HepG2 (cell line): ENCODE results near the gene GPAT3. TPM values are rescaled to one million over a fixed set of nuclear protein-coding genes. Genes with fewer than 3 reads are reported as not detected.
A peak's percentile ranks its signal among the peaks of the same experiment; 100 is the strongest.

Source experiments
- AGO2 ChIP-seq: fragments of 200-400 bp; formaldehyde crosslinking; optimal IDR thresholded peaks from 2 replicates; pipeline ENCODE3; 2017; ENCODE audit warnings: mild to moderate bottlenecking, low read depth, low read length, moderate library complexity
- CCDC6 ChIP-seq: sonication (generic); formaldehyde crosslinking; IDR thresholded peaks from 2 replicates; pipeline ENCODE4 v1.8.1; 2022; ENCODE audit warnings: mild to moderate bottlenecking, missing genetic modification reagents, moderate library complexity
- CENPBD1 ChIP-seq: sonication (generic); formaldehyde crosslinking; IDR thresholded peaks from 2 replicates; pipeline ENCODE4 v1.8.0; 2022; ENCODE audit warnings: missing genetic modification reagents, low read depth, mild to moderate bottlenecking, borderline replicate concordance
- FOXC1 ChIP-seq: sonication (generic); formaldehyde crosslinking; IDR thresholded peaks from 2 replicates; pipeline ENCODE4 v1.8.0; 2022; ENCODE audit warnings: mild to moderate bottlenecking, missing genetic modification reagents, borderline replicate concordance
- FOXJ3 ChIP-seq: sonication (generic); formaldehyde crosslinking; IDR thresholded peaks from 2 replicates; pipeline ENCODE4 v1.4.0; 2020; ENCODE audit warnings: missing genetic modification reagents, mild to moderate bottlenecking, borderline replicate concordance
- HDAC1 ChIP-seq: sonication (generic); formaldehyde crosslinking; IDR thresholded peaks from 2 replicates; pipeline ENCODE4 v1.5.1; 2020; ENCODE audit warnings: mild to moderate bottlenecking, missing genetic modification reagents
- HNF4A ChIP-seq: sonication (generic); formaldehyde crosslinking; IDR thresholded peaks from 2 replicates; pipeline ENCODE4 v1.4.0; 2020; ENCODE audit warnings: missing genetic modification reagents
- JUN ChIP-seq: sonication (generic); formaldehyde crosslinking; IDR thresholded peaks from 2 replicates; pipeline ENCODE4 v1.4.0; 2020; ENCODE audit warnings: mild to moderate bottlenecking, missing genetic modification reagents
- NAIF1 ChIP-seq: sonication (generic); formaldehyde crosslinking; IDR thresholded peaks from 2 replicates; pipeline ENCODE4 v1.5.0; 2020; ENCODE audit warnings: mild to moderate bottlenecking, missing genetic modification reagents, borderline replicate concordance
- NCOR1 ChIP-seq: fragments of 200-600 bp; sonication (generic); IDR thresholded peaks from 2 replicates; pipeline ENCODE4 v1.7.0; 2017; ENCODE audit warnings: antibody characterized with exemption, low read length, borderline replicate concordance
- NFATC3 ChIP-seq: sonication (generic); formaldehyde crosslinking; IDR thresholded peaks from 2 replicates; pipeline ENCODE4 v1.5.1; 2020; ENCODE audit warnings: mild to moderate bottlenecking, missing genetic modification reagents
- NR2F2 ChIP-seq: IDR thresholded peaks from 2 replicates; pipeline ENCODE4 v1.6.1; 2012; ENCODE audit warnings: low read depth, inconsistent platforms, borderline replicate concordance
- PHF5A ChIP-seq: IDR thresholded peaks from one replicate; pipeline ENCODE4 v1.6.1; 2018; ENCODE audit warnings: low read depth, missing genetic modification reagents; ENCODE audit not compliant: unreplicated experiment
- POLR2AphosphoS2 ChIP-seq: IDR thresholded peaks from 2 replicates; pipeline ENCODE4 v1.6.1; 2011; ENCODE audit warnings: low read depth, low read length, improper control_type of control experiment
- SMARCC2 ChIP-seq: fragments of 450-650 bp; IDR thresholded peaks from 2 replicates; pipeline ENCODE4 v1.6.1; 2017; ENCODE audit warnings: antibody characterized with exemption, mild to moderate bottlenecking
- SMARCE1 ChIP-seq: fragments of 450-650 bp; IDR thresholded peaks from 2 replicates; pipeline ENCODE4 v1.6.1; 2017; ENCODE audit warnings: borderline replicate concordance
- SP4 ChIP-seq: sonication (generic); formaldehyde crosslinking; IDR thresholded peaks from 2 replicates; pipeline ENCODE4 v1.8.1; 2023; ENCODE audit warnings: mild to moderate bottlenecking, missing genetic modification reagents
- SRSF9 ChIP-seq: fragments of 200-400 bp; formaldehyde crosslinking; IDR thresholded peaks from 2 replicates; pipeline ENCODE4 v1.6.1; 2018; ENCODE audit warnings: borderline replicate concordance, mild to moderate bottlenecking, low read depth, low read length; ENCODE audit not compliant: insufficient read depth, poor library complexity, severe bottlenecking
- ZFP36L1 ChIP-seq: sonication (generic); formaldehyde crosslinking; IDR thresholded peaks from 2 replicates; pipeline ENCODE4 v1.8.0; 2022; ENCODE audit warnings: mild to moderate bottlenecking, missing genetic modification reagents, moderate library complexity
- ZFP82 ChIP-seq: sonication (generic); formaldehyde crosslinking; IDR thresholded peaks from 2 replicates; pipeline ENCODE4 v1.5.1; 2020; ENCODE audit warnings: mild to moderate bottlenecking, missing genetic modification reagents, borderline replicate concordance
- ZNF180 ChIP-seq: sonication (generic); formaldehyde crosslinking; IDR thresholded peaks from 2 replicates; pipeline ENCODE4 v1.4.0; 2020; ENCODE audit warnings: low read depth, missing genetic modification reagents, borderline replicate concordance
- ZNF556 ChIP-seq: sonication (generic); formaldehyde crosslinking; IDR thresholded peaks from 2 replicates; pipeline ENCODE4 v1.4.0; 2020; ENCODE audit warnings: mild to moderate bottlenecking, missing genetic modification reagents, borderline replicate concordance
- ZNF678 ChIP-seq: sonication (generic); formaldehyde crosslinking; IDR thresholded peaks from 2 replicates; pipeline ENCODE4 v1.4.0; 2020; ENCODE audit warnings: mild to moderate bottlenecking, missing genetic modification reagents
- ZNF878 ChIP-seq: sonication (generic); formaldehyde crosslinking; IDR thresholded peaks from 2 replicates; pipeline ENCODE4 v1.8.1; 2023; ENCODE audit warnings: mild to moderate bottlenecking, missing genetic modification reagents, moderate library complexity
- polyA plus RNA-seq, 8 experiments: library from polyadenylated mRNA; depleted of rRNA in 3 of 8; stranded (reverse) in 7 of 8; unstranded in 1 of 8; fragments of >200 nt; fragmentation: Illumina TruSeq in 4 of 8; extraction: Trizol in 4 of 8; gene quantifications; 2 replicates each; pipeline versions ENCODE4 v1.2.1 to v1.2.3, GENCODE V29; 2011 to 2016; ENCODE audit warnings: low read depth in 4 of 8, missing spikeins in 1 of 8, mixed read lengths in 1 of 8; ENCODE audit not compliant: insufficient read depth in 1 of 8
- total RNA-seq, 5 experiments: library from RNA; depleted of rRNA; stranded (reverse); fragments of >200 nt; fragmentation: Illumina TruSeq; extraction: Trizol; gene quantifications; 2 replicates each; pipeline ENCODE4 v1.2.3, GENCODE V29; 2016; ENCODE audit warnings: low read depth in 1 of 5
- TF ChIP-seq, protein P1 (sequence below): IDR thresholded peaks from 2 replicates; pipeline ENCODE4 v1.6.1; 2016
- TF ChIP-seq, protein P2 (sequence below), 2 experiments: sonication (generic) in 1 of 2; formaldehyde crosslinking in 1 of 2; IDR thresholded peaks; 2 replicates each; pipeline versions ENCODE4 v1.4.0 to v1.6.1; 2016 to 2020; ENCODE audit warnings: borderline replicate concordance in 1 of 2, low read depth in 1 of 2, mild to moderate bottlenecking in 1 of 2, missing genetic modification reagents in 1 of 2

The GPAT3 gene
- total and polyA plus RNA-seq, 2 of the 13 experiments (the other 11 are each of a cell fraction or from before 2014, with no cell fraction given), result 2.4 to 2.6 TPM

GRCh38 chr4:83535520-83536361 is at the start of gene GPAT3 (continued):
- TF ChIP-seq FOXC1 (no peak), SMARCE1 (no peak), FOXJ3 (CRISPR knock-in tag) (no peak), ZNF678 (CRISPR knock-in tag) (no peak), POLR2AphosphoS2 (no peak), NAIF1 (CRISPR knock-in tag) (no peak), ZNF878 (no peak), AGO2 (no peak), NR2F2 (no peak), ZNF180 (no peak), CCDC6 (no peak), NFATC3 (CRISPR knock-in tag) (no peak), HDAC1 (peak; percentile 76), SP4 (CRISPR knock-in tag) (no peak), HNF4A (no peak), SMARCC2 (no peak), CENPBD1 (no peak), SRSF9 (no peak), NCOR1 (no peak), JUN (CRISPR knock-in tag) (no peak), ZNF556 (CRISPR knock-in tag) (no peak), ZFP82 (CRISPR knock-in tag) (no peak), PHF5A (CRISPR knock-in tag) (no peak), ZFP36L1 (CRISPR knock-in tag) (no peak)
- TF ChIP-seq, protein P1, sequence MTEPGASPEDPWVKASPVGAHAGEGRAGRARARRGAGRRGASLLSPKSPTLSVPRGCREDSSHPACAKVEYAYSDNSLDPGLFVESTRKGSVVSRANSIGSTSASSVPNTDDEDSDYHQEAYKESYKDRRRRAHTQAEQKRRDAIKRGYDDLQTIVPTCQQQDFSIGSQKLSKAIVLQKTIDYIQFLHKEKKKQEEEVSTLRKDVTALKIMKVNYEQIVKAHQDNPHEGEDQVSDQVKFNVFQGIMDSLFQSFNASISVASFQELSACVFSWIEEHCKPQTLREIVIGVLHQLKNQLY (CRISPR knock-in tag), result no peak
- TF ChIP-seq, protein P2, sequence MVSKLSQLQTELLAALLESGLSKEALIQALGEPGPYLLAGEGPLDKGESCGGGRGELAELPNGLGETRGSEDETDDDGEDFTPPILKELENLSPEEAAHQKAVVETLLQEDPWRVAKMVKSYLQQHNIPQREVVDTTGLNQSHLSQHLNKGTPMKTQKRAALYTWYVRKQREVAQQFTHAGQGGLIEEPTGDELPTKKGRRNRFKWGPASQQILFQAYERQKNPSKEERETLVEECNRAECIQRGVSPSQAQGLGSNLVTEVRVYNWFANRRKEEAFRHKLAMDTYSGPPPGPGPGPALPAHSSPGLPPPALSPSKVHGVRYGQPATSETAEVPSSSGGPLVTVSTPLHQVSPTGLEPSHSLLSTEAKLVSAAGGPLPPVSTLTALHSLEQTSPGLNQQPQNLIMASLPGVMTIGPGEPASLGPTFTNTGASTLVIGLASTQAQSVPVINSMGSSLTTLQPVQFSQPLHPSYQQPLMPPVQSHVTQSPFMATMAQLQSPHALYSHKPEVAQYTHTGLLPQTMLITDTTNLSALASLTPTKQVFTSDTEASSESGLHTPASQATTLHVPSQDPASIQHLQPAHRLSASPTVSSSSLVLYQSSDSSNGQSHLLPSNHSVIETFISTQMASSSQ (IDR thresholded peaks at IDR 0.05; ENCODE audit: low read depth), result no peak
- TF ChIP-seq, protein P2 (CRISPR knock-in tag; IDR thresholded peaks at IDR 0.05; ENCODE audit: borderline replicate concordance), result no peak
